ENCODE results near the gene CNBP.
"Not testable (repeated sequence)": the region's sequence is repeated elsewhere in the genome, so short reads cannot be mapped to it uniquely, and the experiment has no call there.

CNBP gene

DNA sequence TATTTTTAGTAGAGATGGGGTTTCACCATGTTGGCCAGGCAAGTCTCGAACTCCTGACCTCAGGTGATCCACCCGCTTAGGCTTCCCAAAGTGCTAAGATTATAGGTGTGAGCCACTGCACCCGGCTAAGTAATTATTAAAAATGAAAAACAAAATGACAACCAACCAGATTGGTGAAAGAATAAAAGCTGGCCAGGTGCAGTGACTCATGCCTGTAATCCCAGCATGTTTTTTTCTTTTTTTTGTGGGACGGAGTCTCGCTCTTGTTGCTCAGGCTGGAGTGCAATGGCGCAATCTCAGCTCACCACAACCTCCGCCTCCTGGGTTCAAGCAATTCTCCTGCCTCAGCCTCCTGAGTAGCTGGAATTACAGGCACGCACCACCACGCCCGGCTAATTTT is 47.4 kb downstream of the CNBP start:
- H3K27ac ChIP-seq (ENCODE audit: insufficient read depth, low read length, poor library complexity, severe bottlenecking); H3K27me3 ChIP-seq (replicated peaks; ENCODE audit: control insufficient read depth, insufficient read depth, low read length, poor library complexity, severe bottlenecking); H3K4me3 ChIP-seq (ENCODE audit: insufficient read depth, low read depth, low read length, poor library complexity, severe bottlenecking); H3K9me3 ChIP-seq (ENCODE audit: control insufficient read depth, low read length); H3K4me1 ChIP-seq (ENCODE audit: control insufficient read depth, insufficient read depth, low read length, poor library complexity, severe bottlenecking); DNase-seq: not testable (repeated sequence)
- peaks cover 58% of the 10 kb centered on the region for H3K36me3 ChIP-seq (ENCODE audit: control insufficient read depth, insufficient read depth, low read length)

DNA sequence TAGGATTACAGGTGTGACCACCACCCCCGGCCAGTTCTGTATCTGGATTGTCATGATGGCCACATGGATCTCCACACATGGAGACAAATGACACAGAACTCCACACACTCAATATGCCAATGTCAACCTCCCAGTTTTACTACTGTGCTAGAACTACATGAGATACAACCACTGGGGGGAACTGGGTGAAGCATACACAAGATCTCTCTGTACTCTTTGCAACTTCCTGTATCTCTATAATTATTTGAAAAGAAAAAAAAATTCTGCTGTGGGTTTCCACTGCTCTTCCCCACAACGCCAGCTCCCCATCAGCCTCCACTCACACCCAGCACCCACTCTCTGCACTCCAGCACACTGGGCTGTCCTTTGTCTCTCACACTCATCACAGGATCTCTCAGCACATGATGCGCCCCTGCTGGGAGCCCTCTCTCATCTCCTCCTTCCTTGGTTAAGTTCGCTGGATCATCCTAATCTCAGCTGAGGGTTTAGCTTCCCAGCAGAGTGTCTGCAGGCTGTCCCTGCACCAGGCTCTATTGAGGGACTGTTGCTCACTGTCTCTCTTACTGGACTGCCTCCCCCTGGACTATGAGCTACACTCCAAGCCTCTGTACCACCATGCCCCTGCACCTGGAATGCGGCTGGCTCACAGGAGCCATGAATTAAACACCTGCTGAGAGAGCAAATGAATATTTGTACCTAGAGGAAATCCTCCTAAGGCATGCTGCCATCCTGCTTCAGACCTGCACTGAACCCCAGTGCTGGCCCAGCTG is 51.4 kb downstream of the CNBP start:
- no peak for DNase-seq
- Histone ChIP-seq H3K4me1 (ENCODE audit: control insufficient read depth, insufficient read depth, low read length, poor library complexity, severe bottlenecking) (no peaks in the 10 kb centered on the region), H3K36me3 (ENCODE audit: control insufficient read depth, insufficient read depth, low read length) (peaks cover 58% of the 10 kb centered on the region), H3K9me3 (ENCODE audit: control insufficient read depth, low read length) (no peaks in the 10 kb centered on the region), H3K27ac (ENCODE audit: insufficient read depth, low read length, poor library complexity, severe bottlenecking) (no peak overlapping the region), H3K4me3 (ENCODE audit: insufficient read depth, low read depth, low read length, poor library complexity, severe bottlenecking) (no peak overlapping the region), H3K27me3 (replicated peaks; ENCODE audit: control insufficient read depth, insufficient read depth, low read length, poor library complexity, severe bottlenecking) (no peaks in the 10 kb centered on the region)

DNA sequence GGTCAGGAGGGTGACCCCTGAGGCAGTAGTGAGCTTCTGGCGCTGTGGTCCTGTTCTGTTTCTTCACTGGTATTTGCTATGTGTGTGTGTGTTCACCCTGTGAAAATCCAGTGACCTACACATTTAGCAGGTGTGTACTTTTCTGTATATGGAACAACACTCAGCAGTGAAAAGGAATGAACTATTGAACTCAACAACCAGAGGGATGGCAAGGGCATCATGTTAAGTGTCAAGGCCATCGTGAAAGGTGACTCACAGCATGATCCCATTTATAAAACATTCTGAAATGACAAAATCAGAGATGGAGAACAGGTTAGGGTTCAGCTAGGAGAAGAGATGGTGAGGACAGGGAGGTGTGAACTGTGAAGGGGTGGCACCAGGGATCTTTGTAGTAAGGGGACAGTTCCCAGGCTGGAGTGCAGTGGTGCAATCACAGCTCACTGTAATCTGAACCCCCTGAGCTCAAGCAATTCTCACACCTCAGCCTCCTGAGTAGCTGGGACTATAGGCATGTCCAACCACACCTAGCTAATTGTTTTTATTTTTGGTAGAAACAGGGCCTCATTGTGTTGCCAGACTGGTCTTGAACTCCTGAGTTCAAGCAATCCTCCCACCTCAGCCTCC is 52.1 kb downstream of the CNBP start:
- Histone ChIP-seq H3K9me3 (ENCODE audit: control insufficient read depth, low read length) (no peaks in the 10 kb centered on the region), H3K4me3 (ENCODE audit: insufficient read depth, low read depth, low read length, poor library complexity, severe bottlenecking) (no peak overlapping the region), H3K36me3 (ENCODE audit: control insufficient read depth, insufficient read depth, low read length) (peaks cover 59% of the 10 kb centered on the region), H3K27ac (ENCODE audit: insufficient read depth, low read length, poor library complexity, severe bottlenecking) (no peak overlapping the region), H3K4me1 (ENCODE audit: control insufficient read depth, insufficient read depth, low read length, poor library complexity, severe bottlenecking) (no peaks in the 10 kb centered on the region), H3K27me3 (replicated peaks; ENCODE audit: control insufficient read depth, insufficient read depth, low read length, poor library complexity, severe bottlenecking) (no peaks in the 10 kb centered on the region)
- DNase-seq = no peak

DNA sequence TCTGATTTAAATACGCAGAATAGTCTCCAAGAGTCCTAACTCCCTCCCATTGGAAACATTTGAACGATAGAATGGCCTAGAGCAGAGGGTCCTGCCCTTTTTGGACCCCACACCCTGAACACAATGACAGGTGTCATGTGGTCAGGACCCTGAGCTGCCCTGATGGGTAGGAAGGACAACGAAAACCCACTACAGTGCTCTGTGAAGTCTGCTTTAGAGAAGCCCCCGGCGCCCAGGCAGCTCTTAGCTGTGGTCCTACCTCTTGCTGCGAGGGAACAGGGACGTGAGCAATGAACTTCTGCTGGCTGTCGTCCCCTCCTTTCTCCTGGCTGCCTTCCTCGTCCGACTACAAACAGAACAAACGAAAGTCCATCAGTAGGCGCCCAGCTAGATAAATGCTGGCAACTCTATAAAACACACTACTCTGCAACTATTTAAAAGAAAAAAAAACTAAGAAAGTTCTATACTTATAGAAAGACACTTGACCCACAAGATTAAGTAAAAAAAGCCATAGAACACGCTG is 53.3 kb downstream of the CNBP start:
- no peak overlapping the region for H3K4me3 ChIP-seq (ENCODE audit: insufficient read depth, low read depth, low read length, poor library complexity, severe bottlenecking)
- peaks cover 62% of the 10 kb centered on the region for H3K36me3 ChIP-seq (ENCODE audit: control insufficient read depth, insufficient read depth, low read length)
- H3K9me3 ChIP-seq (ENCODE audit: control insufficient read depth, low read length) = no peaks in the 10 kb centered on the region
- H3K27ac ChIP-seq (ENCODE audit: insufficient read depth, low read length, poor library complexity, severe bottlenecking) = no peak overlapping the region
- no peaks in the 10 kb centered on the region for H3K27me3 ChIP-seq (replicated peaks; ENCODE audit: control insufficient read depth, insufficient read depth, low read length, poor library complexity, severe bottlenecking)
- no peak for DNase-seq
- no peaks in the 10 kb centered on the region for H3K4me1 ChIP-seq (ENCODE audit: control insufficient read depth, insufficient read depth, low read length, poor library complexity, severe bottlenecking)

DNA sequence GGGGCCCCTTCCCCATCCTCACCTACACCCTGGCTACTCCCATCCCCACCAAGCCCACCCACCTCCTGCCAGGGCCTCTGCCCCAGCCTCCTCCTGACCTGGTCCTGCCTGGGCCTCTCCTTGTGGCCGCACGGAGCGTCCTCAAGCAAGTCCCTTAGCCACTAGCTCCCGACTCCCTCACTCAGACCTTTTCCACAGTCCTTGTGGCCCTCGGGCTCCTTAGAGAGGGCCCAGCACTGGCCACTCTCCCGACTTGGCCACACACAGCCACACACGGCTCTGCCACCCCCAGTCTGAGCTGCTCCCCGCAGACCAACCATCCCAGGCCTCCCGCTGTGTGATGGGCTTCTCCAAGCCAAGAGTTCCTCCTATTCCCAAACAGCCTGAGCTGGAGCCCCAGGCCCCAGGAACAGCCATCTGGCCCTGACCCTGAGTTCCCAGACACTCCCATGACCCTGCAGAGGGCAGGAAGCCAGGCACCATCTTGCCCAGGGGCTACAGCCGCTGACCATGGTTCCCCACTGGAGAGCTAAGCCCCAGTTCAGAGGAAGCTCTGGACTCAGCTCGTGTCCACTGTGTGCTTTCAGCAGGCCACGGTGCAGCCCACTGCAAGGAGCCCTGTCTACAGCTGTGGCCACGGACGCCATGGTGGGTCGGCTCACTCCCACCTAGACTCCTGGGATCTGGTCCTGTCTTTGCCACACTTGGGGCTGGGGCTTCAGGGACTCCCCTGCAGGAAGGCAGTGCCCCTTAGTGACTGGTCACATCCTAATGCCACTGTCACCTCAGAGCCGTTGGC is 55.1 kb downstream of the CNBP start:
- H3K36me3 ChIP-seq (ENCODE audit: control insufficient read depth, insufficient read depth, low read length) = peaks cover 49% of the 10 kb centered on the region
- H3K27ac ChIP-seq (ENCODE audit: insufficient read depth, low read length, poor library complexity, severe bottlenecking) = no peak overlapping the region

DNA sequence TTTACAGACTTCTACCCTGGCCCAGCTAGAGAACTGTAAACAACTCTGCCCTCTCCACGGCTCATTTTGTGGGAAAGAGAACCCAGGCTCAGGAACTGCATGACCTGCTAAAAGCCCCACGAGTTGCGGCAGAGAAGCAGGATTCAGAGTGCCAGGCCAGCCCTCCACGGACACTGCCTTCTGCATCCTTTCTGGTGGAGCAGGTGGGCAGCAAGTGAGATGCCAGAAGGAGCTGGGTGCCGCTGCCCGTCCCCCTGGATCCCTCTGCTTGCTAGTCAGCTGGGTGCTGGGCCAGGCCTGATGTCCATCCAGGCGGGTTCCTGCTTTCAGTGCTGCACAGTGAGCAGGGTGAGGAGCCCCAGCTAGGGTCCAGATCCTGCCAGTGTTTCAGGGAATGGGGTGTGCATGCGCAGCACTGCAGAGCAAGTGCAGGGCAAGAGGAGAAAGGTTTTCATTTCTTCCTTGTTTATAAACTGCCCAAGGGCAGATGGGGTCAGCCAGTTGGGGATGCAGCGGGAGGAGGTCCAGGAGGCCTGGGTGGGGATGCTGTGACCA is 56.9 kb downstream of the CNBP start:
- H3K27me3 ChIP-seq (replicated peaks; ENCODE audit: control insufficient read depth, insufficient read depth, low read length, poor library complexity, severe bottlenecking) = no peaks in the 10 kb centered on the region
- no peak for DNase-seq
- H3K4me1 ChIP-seq (ENCODE audit: control insufficient read depth, insufficient read depth, low read length, poor library complexity, severe bottlenecking) = peaks cover 10% of the 10 kb centered on the region
- no peak overlapping the region for H3K4me3 ChIP-seq (ENCODE audit: insufficient read depth, low read depth, low read length, poor library complexity, severe bottlenecking)
- peaks cover 31% of the 10 kb centered on the region for H3K36me3 ChIP-seq (ENCODE audit: control insufficient read depth, insufficient read depth, low read length)
- no peak overlapping the region for H3K27ac ChIP-seq (ENCODE audit: insufficient read depth, low read length, poor library complexity, severe bottlenecking)
- no peaks in the 10 kb centered on the region for H3K9me3 ChIP-seq (ENCODE audit: control insufficient read depth, low read length)

More for the DNA sequence above, 55.1 kb downstream of the CNBP start:
- H3K4me3 ChIP-seq (ENCODE audit: insufficient read depth, low read depth, low read length, poor library complexity, severe bottlenecking) = no peak overlapping the region
- no peak for DNase-seq
- H3K27me3 ChIP-seq (replicated peaks; ENCODE audit: control insufficient read depth, insufficient read depth, low read length, poor library complexity, severe bottlenecking) = no peaks in the 10 kb centered on the region
- H3K4me1 ChIP-seq (ENCODE audit: control insufficient read depth, insufficient read depth, low read length, poor library complexity, severe bottlenecking) = no peaks in the 10 kb centered on the region
- no peaks in the 10 kb centered on the region for H3K9me3 ChIP-seq (ENCODE audit: control insufficient read depth, low read length)

DNA sequence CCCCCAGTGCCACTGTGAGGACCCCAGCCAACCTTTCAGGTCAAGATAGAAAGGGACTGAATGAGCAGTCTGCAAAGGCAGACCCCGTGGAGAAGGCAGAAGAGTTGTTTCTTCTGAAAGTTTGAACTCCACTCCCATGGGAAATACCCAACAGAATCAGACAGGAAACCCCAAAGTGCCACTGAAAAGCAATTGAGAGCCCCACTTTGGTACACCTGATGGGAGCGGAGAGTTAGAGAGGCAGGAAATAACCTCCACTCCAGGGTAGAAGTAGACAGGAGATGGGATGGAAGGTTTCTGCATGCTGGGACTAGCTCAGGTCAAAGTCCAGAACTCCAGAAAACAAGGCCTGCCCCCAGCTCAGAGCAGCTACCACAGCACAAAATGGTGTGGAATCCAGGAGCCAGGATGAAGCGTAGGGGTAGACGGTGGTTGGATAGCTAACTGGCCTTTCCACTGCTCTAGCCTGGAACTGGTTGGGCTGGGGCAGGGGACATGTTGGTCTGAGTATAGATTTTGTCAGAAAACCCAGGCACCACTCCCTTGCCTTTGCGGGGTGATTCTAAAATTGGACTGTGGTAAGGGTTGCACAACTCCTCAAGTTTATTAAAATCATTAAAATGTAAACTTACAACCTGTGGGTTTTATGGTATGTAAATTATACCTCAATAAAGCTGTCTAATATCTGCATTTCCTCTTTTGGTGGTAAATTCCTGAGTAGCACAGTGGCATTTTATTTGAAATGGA is 60.2 kb downstream of the CNBP start:
- DNase-seq = peak in 2 of 3 donors; percentile 12 to 25
- Histone ChIP-seq H3K4me1 (ENCODE audit: control insufficient read depth, insufficient read depth, low read length, poor library complexity, severe bottlenecking) (peaks cover 15% of the 10 kb centered on the region), H3K9me3 (ENCODE audit: control insufficient read depth, low read length) (no peaks in the 10 kb centered on the region), H3K36me3 (ENCODE audit: control insufficient read depth, insufficient read depth, low read length) (peaks cover 11% of the 10 kb centered on the region), H3K27me3 (replicated peaks; ENCODE audit: control insufficient read depth, insufficient read depth, low read length, poor library complexity, severe bottlenecking) (no peaks in the 10 kb centered on the region), H3K27ac (ENCODE audit: insufficient read depth, low read length, poor library complexity, severe bottlenecking) (peak overlapping the region; percentile 4), H3K4me3 (ENCODE audit: insufficient read depth, low read depth, low read length, poor library complexity, severe bottlenecking) (no peak overlapping the region)

DNA sequence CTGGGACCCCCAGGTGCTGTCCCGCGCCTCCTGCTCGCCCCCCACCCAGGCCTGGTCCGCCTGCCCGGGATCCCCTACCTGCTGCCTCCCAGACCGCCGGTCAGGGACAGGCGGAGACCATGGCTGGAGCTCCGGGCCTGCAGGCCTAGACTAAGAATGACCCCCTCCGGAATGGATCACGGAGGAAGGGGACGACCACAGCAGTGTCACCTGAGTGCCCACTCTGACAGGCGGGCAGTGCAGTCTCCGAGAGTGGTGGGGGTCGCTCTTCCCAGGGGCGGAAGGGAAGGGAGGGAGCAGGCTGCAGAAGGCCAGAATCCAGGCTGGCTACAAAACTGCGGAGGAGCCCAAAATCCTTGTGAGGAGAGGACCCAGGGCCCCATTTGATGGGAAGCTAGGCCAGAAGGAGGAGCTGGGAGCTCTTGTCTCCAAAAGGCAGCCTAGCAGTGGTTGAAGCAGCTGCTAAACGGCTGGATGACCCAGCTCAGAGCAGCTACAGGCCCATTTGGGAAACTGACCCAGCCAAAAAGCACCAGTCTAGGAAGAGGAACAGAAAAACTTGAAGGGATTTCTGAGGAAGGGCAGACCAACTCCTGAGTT is 61.2 kb downstream of the CNBP start:
- peak in 1 of 3 donors; percentile 8 for DNase-seq
- H3K4me3 ChIP-seq (ENCODE audit: insufficient read depth, low read depth, low read length, poor library complexity, severe bottlenecking) = no peak overlapping the region

DNA sequence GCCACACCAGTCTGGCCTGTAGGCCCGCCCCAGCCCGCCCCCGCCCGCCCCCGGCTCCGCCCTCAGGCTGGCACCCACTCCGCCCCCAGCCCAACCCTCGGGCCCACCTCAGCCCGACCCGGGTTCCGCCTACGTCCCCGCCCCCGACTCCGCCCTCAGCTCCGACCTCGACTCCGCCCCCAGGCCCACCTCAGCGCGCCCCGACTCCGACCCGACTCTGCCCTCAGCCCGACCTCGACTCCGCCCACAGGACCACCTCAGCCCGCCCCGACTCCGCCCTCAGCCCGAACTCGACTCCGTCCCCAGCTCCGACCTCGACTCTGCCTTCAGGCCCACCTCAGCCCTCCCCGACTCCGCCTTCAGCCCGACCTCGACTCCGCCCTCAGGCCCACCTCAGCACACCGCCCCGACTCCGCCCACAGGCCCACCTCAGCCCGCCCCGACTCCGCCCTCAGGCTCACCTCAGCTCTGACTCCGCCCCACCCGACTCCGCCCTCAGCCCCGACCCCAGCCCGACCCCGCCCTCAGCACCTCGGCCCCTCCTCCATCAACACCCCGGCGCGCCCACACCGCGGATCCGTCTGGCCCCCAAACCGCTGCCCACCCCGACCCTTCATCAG is 61.8 kb downstream of the CNBP start, which contains the start of gene RAB43:
TSS of gene RAB43 (minus strand) at position 13 of the 620 bp plus-strand sequence. CDS start 315 bp downstream, outside the sequence.
- DNase-seq = peak; percentile 80 to 86 (median 83)
- Histone ChIP-seq H3K4me1 (ENCODE audit: control insufficient read depth, insufficient read depth, low read length, poor library complexity, severe bottlenecking) (peaks cover 30% of the 10 kb centered on the region), H3K9me3 (ENCODE audit: control insufficient read depth, low read length) (no peaks in the 10 kb centered on the region), H3K27ac (ENCODE audit: insufficient read depth, low read length, poor library complexity, severe bottlenecking) (peak within 1 kb of the TSS; percentile 89), H3K36me3 (ENCODE audit: control insufficient read depth, insufficient read depth, low read length) (peaks cover 6% of the 10 kb centered on the region), H3K4me3 (ENCODE audit: insufficient read depth, low read depth, low read length, poor library complexity, severe bottlenecking) (peak within 1 kb of the TSS; percentile 76), H3K27me3 (replicated peaks; ENCODE audit: control insufficient read depth, insufficient read depth, low read length, poor library complexity, severe bottlenecking) (no peaks in the 10 kb centered on the region)

More for the DNA sequence above, 61.2 kb downstream of the CNBP start:
- H3K9me3 ChIP-seq (ENCODE audit: control insufficient read depth, low read length) = no peaks in the 10 kb centered on the region
- H3K4me1 ChIP-seq (ENCODE audit: control insufficient read depth, insufficient read depth, low read length, poor library complexity, severe bottlenecking) = peaks cover 24% of the 10 kb centered on the region
- H3K36me3 ChIP-seq (ENCODE audit: control insufficient read depth, insufficient read depth, low read length) = peaks cover 8% of the 10 kb centered on the region
- H3K27ac ChIP-seq (ENCODE audit: insufficient read depth, low read length, poor library complexity, severe bottlenecking) = peak overlapping the region; percentile 73
- H3K27me3 ChIP-seq (replicated peaks; ENCODE audit: control insufficient read depth, insufficient read depth, low read length, poor library complexity, severe bottlenecking) = no peaks in the 10 kb centered on the region

Measured in effector memory CD4-positive, alpha-beta T cell (primary cell).